Loucy (cell line): ENCODE measurements around the gene ZNF382.

Experiments
- H2AFZ ChIP-seq: fragments of 200-600 bp; sonication (generic); 2 replicates; pipeline ENCODE4 v1.6.0; 2016; ENCODE audit warnings: antibody characterized with exemption, mild to moderate bottlenecking, low read length, moderate library complexity
- H3F3A ChIP-seq: fragments of 200-600 bp; 2 replicates; pipeline ENCODE4 v1.6.0; 2016; ENCODE audit warnings: antibody characterized with exemption, low read depth, mild to moderate bottlenecking
- H3K27me3 ChIP-seq: fragments of 200-600 bp; sonication (generic); 2 replicates; pipeline ENCODE4 v1.6.1; 2014; ENCODE audit warnings: low read length, mild to moderate bottlenecking; ENCODE audit not compliant: insufficient read depth, poor library complexity, severe bottlenecking
- H3K36me3 ChIP-seq: fragments of 200-600 bp; sonication (generic); 2 replicates; pipeline ENCODE4 v1.6.1; 2016; ENCODE audit warnings: low read length; ENCODE audit not compliant: insufficient read depth
- H3K4me1 ChIP-seq: fragments of 200-600 bp; sonication (generic); 2 replicates; pipeline ENCODE4 v1.5.1; 2014; ENCODE audit warnings: low read length, mild to moderate bottlenecking; ENCODE audit not compliant: insufficient read depth, poor library complexity, severe bottlenecking
- H3K4me2 ChIP-seq: fragments of 200-600 bp; sonication (generic); 2 replicates; pipeline ENCODE4 v1.6.0; 2014; ENCODE audit warnings: antibody characterized with exemption, low read length, low read depth, mild to moderate bottlenecking; ENCODE audit not compliant: poor library complexity, severe bottlenecking
- H3K4me3 ChIP-seq: fragments of 200-600 bp; sonication (generic); 2 replicates; pipeline ENCODE4 v1.5.1; 2014; ENCODE audit warnings: low read length, mild to moderate bottlenecking, mixed read lengths; ENCODE audit not compliant: poor library complexity, severe bottlenecking
- H3K79me2 ChIP-seq: fragments of 200-600 bp; sonication (generic); 2 replicates; pipeline ENCODE4 v1.6.1; 2014; ENCODE audit warnings: low read length; ENCODE audit not compliant: insufficient read depth
- H3K9ac ChIP-seq: fragments of 200-600 bp; sonication (generic); 2 replicates; pipeline ENCODE4 v1.6.0; 2014; ENCODE audit warnings: mild to moderate bottlenecking, low read depth, low read length, moderate library complexity; ENCODE audit not compliant: poor library complexity, severe bottlenecking
- H3K9me2 ChIP-seq: fragments of 200-600 bp; sonication (generic); replicated peaks from 2 replicates; pipeline ENCODE4 v1.6.1; 2016; ENCODE audit warnings: low read depth, low read length, mixed read lengths
- H3K9me3 ChIP-seq: fragments of 200-600 bp; sonication (generic); 2 replicates; pipeline ENCODE4 v1.6.1; 2014; ENCODE audit warnings: mild to moderate bottlenecking, antibody characterized with exemption, low read length, low read depth; ENCODE audit not compliant: insufficient read depth
- H4K20me1 ChIP-seq: fragments of 200-600 bp; sonication (generic); 2 replicates; pipeline ENCODE4 v1.6.0; 2014; ENCODE audit warnings: antibody characterized with exemption, low read length, mild to moderate bottlenecking; ENCODE audit not compliant: insufficient read depth, poor library complexity, severe bottlenecking
- EZH2phosphoT487 ChIP-seq: fragments of 200-600 bp; IDR thresholded peaks from 2 replicates; pipeline ENCODE4 v1.6.1; 2018; ENCODE audit warnings: antibody characterized with exemption, mild to moderate bottlenecking, moderate library complexity, borderline replicate concordance
- TF ChIP-seq, protein P1 (sequence below): fragments of 200-600 bp; sonication (generic); conservative IDR thresholded peaks from 2 replicates; pipeline ENCODE4 v1.5.1; 2014; ENCODE audit warnings: mild to moderate bottlenecking, antibody characterized with exemption, low read length

Gene ZNF382

DNA sequence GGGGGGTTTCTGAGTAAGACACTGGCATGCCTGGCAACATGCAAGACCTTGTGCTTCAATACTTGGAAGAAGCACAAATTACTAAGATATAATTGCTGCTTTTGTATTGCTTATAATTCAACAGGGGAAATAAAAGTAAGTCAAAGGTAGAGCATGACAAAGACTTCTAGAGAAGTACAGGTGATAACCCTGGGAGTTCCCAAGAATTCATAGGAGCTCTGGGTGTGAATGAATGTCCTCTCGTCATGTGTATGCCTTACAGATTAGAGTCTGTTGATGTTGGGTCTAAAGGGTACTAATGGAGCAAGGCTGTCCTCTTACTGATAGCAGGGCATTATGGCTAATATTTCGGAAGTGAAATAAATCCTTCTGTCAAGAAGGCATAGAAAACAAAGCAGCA is 69.1 kb downstream of the ZNF382 start:
- H2AFZ ChIP-seq: no peak overlapping the region
- H3K36me3 ChIP-seq: peaks cover 7% of the 10 kb centered on the region; the same call in 1 of the 2 replicates
- H3K4me3 ChIP-seq: no peak overlapping the region
- no peak overlapping the region for H3K9ac ChIP-seq
- H3K4me2 ChIP-seq: no peak overlapping the region
- H4K20me1 ChIP-seq: no peaks in the 10 kb centered on the region
- H3K27me3 ChIP-seq: no peaks in the 10 kb centered on the region
- H3K4me1 ChIP-seq: peaks cover 4% of the 10 kb centered on the region
- no peaks in the 10 kb centered on the region for H3K9me2 ChIP-seq
- H3K79me2 ChIP-seq: peaks cover 16% of the 10 kb centered on the region
- no peaks in the 10 kb centered on the region for H3F3A ChIP-seq
- no peaks in the 10 kb centered on the region; the same call in 1 of the 2 replicates for H3K9me3 ChIP-seq
- TF ChIP-seq, protein P1, sequence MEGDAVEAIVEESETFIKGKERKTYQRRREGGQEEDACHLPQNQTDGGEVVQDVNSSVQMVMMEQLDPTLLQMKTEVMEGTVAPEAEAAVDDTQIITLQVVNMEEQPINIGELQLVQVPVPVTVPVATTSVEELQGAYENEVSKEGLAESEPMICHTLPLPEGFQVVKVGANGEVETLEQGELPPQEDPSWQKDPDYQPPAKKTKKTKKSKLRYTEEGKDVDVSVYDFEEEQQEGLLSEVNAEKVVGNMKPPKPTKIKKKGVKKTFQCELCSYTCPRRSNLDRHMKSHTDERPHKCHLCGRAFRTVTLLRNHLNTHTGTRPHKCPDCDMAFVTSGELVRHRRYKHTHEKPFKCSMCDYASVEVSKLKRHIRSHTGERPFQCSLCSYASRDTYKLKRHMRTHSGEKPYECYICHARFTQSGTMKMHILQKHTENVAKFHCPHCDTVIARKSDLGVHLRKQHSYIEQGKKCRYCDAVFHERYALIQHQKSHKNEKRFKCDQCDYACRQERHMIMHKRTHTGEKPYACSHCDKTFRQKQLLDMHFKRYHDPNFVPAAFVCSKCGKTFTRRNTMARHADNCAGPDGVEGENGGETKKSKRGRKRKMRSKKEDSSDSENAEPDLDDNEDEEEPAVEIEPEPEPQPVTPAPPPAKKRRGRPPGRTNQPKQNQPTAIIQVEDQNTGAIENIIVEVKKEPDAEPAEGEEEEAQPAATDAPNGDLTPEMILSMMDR: no peak
- TF ChIP-seq EZH2phosphoT487: no peak

DNA sequence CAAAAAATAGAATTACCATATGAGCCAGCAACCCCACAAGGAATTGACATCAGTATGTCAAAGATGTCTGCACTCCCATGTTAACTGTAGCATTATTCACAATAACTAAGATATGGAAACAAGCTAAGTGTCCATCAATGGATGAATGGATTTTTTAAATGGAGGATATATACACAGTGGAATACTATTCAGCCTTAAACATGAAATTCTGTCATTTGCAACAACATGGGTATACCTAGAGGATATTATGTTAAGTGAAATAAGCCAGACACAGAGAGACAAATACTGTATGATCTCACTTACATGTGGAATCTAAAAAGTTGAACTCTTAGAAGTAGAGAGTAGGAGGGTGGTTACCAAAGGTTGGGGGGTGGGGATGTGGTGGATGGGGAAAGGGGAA is 74.3 kb downstream of the ZNF382 start:
- Histone ChIP-seq H3F3A (no peaks in the 10 kb centered on the region), H3K9ac (no peak overlapping the region), H4K20me1 (no peaks in the 10 kb centered on the region), H3K4me2 (no peak overlapping the region), H3K9me2 (no peaks in the 10 kb centered on the region), H3K9me3 (no peaks in the 10 kb centered on the region; the same call in 1 of the 2 replicates), H2AFZ (no peak overlapping the region), H3K27me3 (no peaks in the 10 kb centered on the region), H3K79me2 (0 out of 2 replicates have a peak, but pooled peaks cover under 1% of the 10 kb centered on the region), H3K4me1 (no peaks in the 10 kb centered on the region), H3K36me3 (peaks cover 10% of the 10 kb centered on the region; the same call in 1 of the 2 replicates), H3K4me3 (no peak overlapping the region)
- TF ChIP-seq EZH2phosphoT487: no peak
- TF ChIP-seq, protein P1: no peak
